22Rv1 (cell line): ENCODE measurements around the gene SPATA1.

Source experiments
- H3K27ac ChIP-seq: fragments of 450-650 bp; 2 replicates; pipeline ENCODE4 v1.5.1; 2017
- ZFX ChIP-seq: fragments of 450-650 bp; IDR thresholded peaks from 2 replicates; pipeline ENCODE4 v1.6.1; 2017; ENCODE audit warnings: antibody characterized with exemption, borderline replicate concordance
- TF ChIP-seq, protein P1 (sequence below): fragments of 450-650 bp; IDR thresholded peaks from 2 replicates; pipeline ENCODE4 v1.5.1; 2017; ENCODE audit warnings: mild to moderate bottlenecking

The SPATA1 gene

GRCh38 chr1:84603223-84603622 is 97.0 kb downstream of the SPATA1 start:
- TF ChIP-seq, protein P1, sequence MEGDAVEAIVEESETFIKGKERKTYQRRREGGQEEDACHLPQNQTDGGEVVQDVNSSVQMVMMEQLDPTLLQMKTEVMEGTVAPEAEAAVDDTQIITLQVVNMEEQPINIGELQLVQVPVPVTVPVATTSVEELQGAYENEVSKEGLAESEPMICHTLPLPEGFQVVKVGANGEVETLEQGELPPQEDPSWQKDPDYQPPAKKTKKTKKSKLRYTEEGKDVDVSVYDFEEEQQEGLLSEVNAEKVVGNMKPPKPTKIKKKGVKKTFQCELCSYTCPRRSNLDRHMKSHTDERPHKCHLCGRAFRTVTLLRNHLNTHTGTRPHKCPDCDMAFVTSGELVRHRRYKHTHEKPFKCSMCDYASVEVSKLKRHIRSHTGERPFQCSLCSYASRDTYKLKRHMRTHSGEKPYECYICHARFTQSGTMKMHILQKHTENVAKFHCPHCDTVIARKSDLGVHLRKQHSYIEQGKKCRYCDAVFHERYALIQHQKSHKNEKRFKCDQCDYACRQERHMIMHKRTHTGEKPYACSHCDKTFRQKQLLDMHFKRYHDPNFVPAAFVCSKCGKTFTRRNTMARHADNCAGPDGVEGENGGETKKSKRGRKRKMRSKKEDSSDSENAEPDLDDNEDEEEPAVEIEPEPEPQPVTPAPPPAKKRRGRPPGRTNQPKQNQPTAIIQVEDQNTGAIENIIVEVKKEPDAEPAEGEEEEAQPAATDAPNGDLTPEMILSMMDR = no peak
- TF ChIP-seq ZFX = no peak
- H3K27ac ChIP-seq = no peak overlapping the region

DNA sequence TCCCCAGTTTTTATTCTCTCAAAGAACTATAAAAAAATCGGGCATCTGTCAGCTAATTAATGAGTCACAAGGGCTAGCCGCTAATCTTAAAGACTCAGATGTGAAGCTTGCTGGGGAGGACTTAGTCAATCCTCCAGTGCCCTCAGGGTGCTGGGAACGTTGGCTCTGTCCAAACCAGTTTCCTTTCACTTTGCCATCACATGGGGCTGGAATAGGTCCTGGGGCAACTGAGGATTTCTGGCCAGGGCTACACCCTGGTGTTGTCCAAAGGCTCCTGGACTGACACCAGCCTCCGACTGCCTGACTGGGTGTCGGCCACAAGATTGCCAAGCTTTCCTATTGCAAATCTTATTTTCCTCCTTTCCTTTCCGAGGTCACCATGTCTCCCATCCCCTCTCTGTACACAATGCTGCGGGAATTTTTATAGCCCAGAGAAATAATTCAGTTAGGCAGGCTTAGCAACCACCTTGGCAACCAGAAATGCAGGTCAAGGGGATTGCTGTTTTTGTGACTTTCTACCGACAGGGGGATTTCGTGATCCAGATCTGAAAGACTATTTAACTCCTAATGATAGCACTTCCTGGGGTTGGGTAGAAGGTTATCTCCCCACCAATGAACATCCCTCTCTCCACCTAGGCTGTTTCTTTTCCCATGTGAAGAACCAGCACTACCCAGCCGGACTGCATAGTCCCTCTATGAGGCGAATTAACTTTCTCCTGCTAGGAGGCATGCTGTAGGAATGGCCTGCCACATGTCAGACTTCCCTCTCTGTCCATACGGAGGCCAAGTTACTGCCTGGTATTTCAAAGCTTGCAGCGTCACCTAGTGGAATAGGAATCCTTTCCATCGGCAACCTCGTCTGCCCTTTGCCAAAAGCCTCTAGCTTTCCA is 98.0 kb downstream of the SPATA1 start:
- TF ChIP-seq ZFX = no peak
- TF ChIP-seq, protein P1 = no peak; the same call in 1 of the 2 replicates
- H3K27ac ChIP-seq = no peak overlapping the region

GRCh38 chr1:84605157-84605556 is 99.0 kb downstream of the SPATA1 start:
- TF ChIP-seq, protein P1 = no peak
- no peak for TF ChIP-seq ZFX
- no peak overlapping the region for H3K27ac ChIP-seq

GRCh38 chr1:84606977-84607376 is 100.8 kb downstream of the SPATA1 start:
- no peak overlapping the region for H3K27ac ChIP-seq
- TF ChIP-seq, protein P1 = no peak
- TF ChIP-seq ZFX = no peak

DNA sequence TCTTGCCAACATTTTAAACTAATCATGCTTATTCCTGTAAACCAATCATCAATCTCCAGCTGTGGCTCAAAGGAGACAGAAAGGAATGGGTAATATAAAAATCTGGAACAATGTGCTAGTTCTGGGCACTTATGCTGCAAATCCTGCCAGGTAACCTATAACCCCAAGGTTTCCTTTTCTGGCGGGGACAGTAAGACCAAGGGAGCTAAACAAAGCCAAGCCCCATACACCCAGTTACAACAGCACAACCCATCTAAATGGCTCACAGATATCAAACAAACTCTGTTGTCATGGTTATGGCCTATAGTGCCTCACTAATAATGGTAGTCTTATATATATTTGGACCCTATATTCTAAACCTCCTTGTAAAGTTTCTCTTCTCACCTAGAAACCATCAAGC is 104.9 kb downstream of the SPATA1 start:
- TF ChIP-seq, protein P1 = no peak
- no peak for TF ChIP-seq ZFX
- H3K27ac ChIP-seq = no peak overlapping the region

GRCh38 chr1:84611796-84612195 is 105.6 kb downstream of the SPATA1 start:
- no peak overlapping the region for H3K27ac ChIP-seq
- no peak for TF ChIP-seq ZFX
- TF ChIP-seq, protein P1 = no peak

GRCh38 chr1:84613026-84613425 is 106.8 kb downstream of the SPATA1 start:
- TF ChIP-seq, protein P1 = no peak
- no peak for TF ChIP-seq ZFX
- H3K27ac ChIP-seq = no peak overlapping the region
